ENCODE data around the gene KRTAP25-1.

The KRTAP25-1 gene

GRCh38 chr21:30245061-30245460 lies 44.3 kb downstream of the KRTAP25-1 start:
- no peak for DNase-seq

GRCh38 chr21:30243691-30244090 lies 45.6 kb downstream of the KRTAP25-1 start:
- no peak for DNase-seq

- no peak for DNase-seq
Observed at GRCh38 chr21:30240661-30241060, 48.7 kb downstream of the KRTAP25-1 start.

Data from KG1 (cell line).